ENCODE measurements around the gene LPIN1.

Gene LPIN1

DNA sequence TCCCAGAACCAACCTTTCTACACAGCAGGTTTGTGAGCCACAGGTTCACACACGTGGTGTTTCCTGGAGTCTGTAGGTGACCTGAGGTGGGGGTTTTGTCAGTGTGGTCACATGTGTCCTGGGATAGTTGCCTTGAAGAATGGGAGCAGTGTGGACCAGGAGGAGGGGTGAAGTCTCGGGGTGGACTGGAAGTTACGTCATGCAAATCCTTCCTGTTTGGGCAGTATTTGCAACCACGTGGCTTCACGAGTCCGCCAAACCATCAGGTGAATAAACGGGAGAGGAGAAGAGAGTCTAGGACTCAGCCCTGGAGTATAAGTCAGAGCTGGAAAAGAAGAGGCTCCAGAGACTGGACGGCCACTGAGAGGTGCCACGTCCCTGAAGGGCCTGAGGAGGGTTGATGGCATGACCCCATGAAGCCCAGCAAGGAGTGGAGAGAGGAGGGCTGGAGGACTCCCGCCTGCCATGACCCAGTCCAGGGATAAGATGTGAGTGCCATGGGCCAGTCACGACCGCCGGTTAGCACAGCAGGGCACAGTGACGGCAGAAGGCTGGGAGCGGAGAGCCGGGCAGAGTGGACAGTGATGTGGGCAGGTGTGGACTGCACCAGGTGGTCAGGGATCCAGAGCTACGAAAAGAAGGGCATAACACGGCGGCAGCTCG, 16.5 kb downstream of the LPIN1 start:
- DNase-seq (ENCODE audit: extremely low spot score) = no peak
- TF ChIP-seq, protein P1, sequence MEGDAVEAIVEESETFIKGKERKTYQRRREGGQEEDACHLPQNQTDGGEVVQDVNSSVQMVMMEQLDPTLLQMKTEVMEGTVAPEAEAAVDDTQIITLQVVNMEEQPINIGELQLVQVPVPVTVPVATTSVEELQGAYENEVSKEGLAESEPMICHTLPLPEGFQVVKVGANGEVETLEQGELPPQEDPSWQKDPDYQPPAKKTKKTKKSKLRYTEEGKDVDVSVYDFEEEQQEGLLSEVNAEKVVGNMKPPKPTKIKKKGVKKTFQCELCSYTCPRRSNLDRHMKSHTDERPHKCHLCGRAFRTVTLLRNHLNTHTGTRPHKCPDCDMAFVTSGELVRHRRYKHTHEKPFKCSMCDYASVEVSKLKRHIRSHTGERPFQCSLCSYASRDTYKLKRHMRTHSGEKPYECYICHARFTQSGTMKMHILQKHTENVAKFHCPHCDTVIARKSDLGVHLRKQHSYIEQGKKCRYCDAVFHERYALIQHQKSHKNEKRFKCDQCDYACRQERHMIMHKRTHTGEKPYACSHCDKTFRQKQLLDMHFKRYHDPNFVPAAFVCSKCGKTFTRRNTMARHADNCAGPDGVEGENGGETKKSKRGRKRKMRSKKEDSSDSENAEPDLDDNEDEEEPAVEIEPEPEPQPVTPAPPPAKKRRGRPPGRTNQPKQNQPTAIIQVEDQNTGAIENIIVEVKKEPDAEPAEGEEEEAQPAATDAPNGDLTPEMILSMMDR (IDR thresholded peaks at IDR 0.05; ENCODE audit: control extremely low read depth, extremely low read depth, low read depth, missing control alignments) = no peak
- POLR2A ChIA-PET = interaction anchor here (0.6 to 0.7 kb wide), 2 partner anchors 9 to 16 kb away, joined by 3 to 6 read pairs; partner anchors contain the start of gene LPIN1
- CTCF ChIA-PET = interaction anchor here (0.9 to 2.6 kb wide), 5 partner anchors 11 to 70 kb away, joined by 3 to 13 read pairs (median 5); no protein-coding TSS in a partner anchor

- ChIA-PET CTCF (interaction anchor here (1.4 to 2.6 kb wide), 3 partner anchors 15 to 71 kb away, joined by 5 to 13 read pairs (median 6); no protein-coding TSS in a partner anchor), POLR2A (no interaction called here)
- TF ChIP-seq, protein P1 (IDR thresholded peaks at IDR 0.05; ENCODE audit: control extremely low read depth, extremely low read depth, low read depth, missing control alignments) = no peak
- no peak for DNase-seq (ENCODE audit: extremely low spot score)
These were observed 17.9 kb downstream of the LPIN1 start for GRCh38 chr2:11764359-11764758.

DNA sequence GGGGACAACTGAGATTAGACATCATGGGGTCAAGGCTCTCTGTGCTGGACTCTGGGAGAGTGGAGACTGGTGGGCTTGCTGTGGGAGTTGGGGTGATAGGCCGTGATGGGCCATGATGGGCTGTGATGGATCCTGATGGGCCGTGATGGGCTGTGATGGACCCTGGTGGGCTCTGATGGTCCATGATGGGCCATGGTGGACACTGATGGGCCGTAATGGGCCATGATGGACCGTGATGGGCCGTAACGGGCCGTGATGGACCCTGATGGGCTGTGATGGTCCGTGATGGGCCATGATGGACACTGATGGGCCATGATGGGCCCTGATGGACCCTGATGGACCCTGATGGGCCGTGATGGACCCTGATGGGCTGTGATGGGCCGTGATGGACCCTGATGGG, 18.5 kb downstream of the LPIN1 start:
- ChIA-PET CTCF (interaction anchor here (1.4 to 2.6 kb wide), 2 partner anchors 15 to 20 kb away, joined by 5 to 13 read pairs; no protein-coding TSS in a partner anchor), POLR2A (no interaction called here)
- DNase-seq (ENCODE audit: extremely low spot score) = no peak
- TF ChIP-seq, protein P1 (IDR thresholded peaks at IDR 0.05; ENCODE audit: control extremely low read depth, extremely low read depth, low read depth, missing control alignments) = no peak

DNA sequence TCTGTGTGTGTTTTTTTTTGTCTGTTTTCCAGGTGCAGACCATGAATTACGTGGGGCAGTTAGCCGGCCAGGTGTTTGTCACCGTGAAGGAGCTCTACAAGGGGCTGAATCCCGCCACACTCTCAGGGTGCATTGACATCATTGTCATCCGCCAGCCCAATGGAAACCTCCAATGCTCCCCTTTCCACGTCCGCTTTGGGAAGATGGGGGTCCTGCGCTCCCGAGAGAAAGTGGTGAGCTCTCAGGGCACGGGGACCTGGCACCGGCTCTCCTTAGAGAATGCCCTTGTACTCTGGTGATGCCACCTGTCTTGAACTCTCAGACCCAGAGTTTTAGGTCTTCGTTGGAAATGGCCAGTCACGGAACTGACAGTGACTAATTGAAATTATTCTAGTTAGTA, 19.1 kb downstream of the LPIN1 start:
- TF ChIP-seq, protein P1 (IDR thresholded peaks at IDR 0.05; ENCODE audit: control extremely low read depth, extremely low read depth, low read depth, missing control alignments) = no peak
- POLR2A ChIA-PET = no interaction called here
- DNase-seq (ENCODE audit: extremely low spot score) = no peak
- CTCF ChIA-PET = interaction anchor here (0.7 to 2.6 kb wide), 2 partner anchors 14 to 22 kb away, joined by 4 to 13 read pairs; no protein-coding TSS in a partner anchor

DNA sequence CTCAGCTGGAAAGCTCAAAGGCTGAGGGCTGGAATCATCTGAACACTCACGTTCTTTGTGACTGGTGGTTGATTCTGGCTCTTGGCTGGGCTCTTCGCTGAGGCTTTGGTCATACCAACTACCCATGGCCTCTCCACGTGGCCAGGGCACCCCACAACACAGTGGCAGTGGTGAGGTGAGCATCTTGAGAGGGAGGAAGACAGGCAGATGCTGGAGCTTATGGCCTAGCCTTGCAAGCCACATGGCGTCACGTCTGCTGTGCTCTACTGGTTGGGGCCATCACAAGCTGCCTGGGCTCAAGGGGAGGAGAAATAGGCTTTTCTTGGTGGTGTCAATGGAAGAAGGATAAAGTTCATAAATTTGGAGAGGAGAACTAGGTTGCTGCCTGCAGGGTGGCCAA, 19.6 kb downstream of the LPIN1 start:
- no peak for DNase-seq (ENCODE audit: extremely low spot score)
- TF ChIP-seq, protein P1 (IDR thresholded peaks at IDR 0.05; ENCODE audit: control extremely low read depth, extremely low read depth, low read depth, missing control alignments) = no peak
- CTCF ChIA-PET = interaction anchor here (0.7 to 2.4 kb wide), 2 partner anchors 13 to 22 kb away, joined by 4 to 13 read pairs; no protein-coding TSS in a partner anchor
- POLR2A ChIA-PET = no interaction called here

DNA sequence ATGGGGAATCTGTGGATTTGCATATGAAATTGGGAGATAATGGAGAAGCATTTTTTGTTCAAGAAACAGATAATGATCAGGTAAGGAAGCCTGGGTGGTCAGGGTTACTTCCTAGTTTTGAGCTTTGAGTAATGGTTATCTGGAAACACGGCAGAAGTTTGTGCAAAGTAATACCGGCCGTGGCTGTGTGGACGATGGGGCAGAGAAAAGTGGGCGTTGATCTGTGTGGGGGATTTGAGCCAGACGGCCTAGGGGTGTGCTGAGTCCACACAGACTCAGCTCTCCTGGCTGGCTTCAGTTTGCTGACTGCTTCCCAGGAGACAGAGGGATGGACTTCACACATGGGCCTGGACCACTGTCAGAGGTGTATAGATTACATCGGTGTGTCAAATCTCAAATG, 21.3 kb downstream of the LPIN1 start:
- TF ChIP-seq, protein P1 (IDR thresholded peaks at IDR 0.05; ENCODE audit: control extremely low read depth, extremely low read depth, low read depth, missing control alignments) = no peak
- ChIA-PET POLR2A (no interaction called here), CTCF (interaction anchor here (0.6 to 2.4 kb wide), 4 partner anchors 11 to 18 kb away, joined by 3 to 13 read pairs (median 3); no protein-coding TSS in a partner anchor)
- no peak for DNase-seq (ENCODE audit: extremely low spot score)
